ENCODE measurements around the gene CAPN8.

Gene CAPN8

GRCh38 chr1:223659711-223660110 is 5.8 kb downstream of the CAPN8 start:
- no peak for DNase-seq (ENCODE audit: low spot score)
- POLR2A ChIA-PET (ENCODE audit: low non-redundant PET): no interaction called here
- no peak for TF ChIP-seq CTCF (conservative IDR thresholded peaks at IDR 0.05; ENCODE audit: low read depth)
- CTCF ChIA-PET: interaction anchor here (0.6 kb wide), 1 partner anchor 891 kb away, joined by 3 read pairs; no protein-coding TSS in a partner anchor
- H3K27ac ChIP-seq: no peak overlapping the region

- POLR2A ChIA-PET (ENCODE audit: low non-redundant PET): no interaction called here
- TF ChIP-seq CTCF (conservative IDR thresholded peaks at IDR 0.05; ENCODE audit: low read depth): no peak
- CTCF ChIA-PET: no interaction called here
- no peak for DNase-seq (ENCODE audit: low spot score)
- no peak overlapping the region for H3K27ac ChIP-seq
Observed at GRCh38 chr1:223657978-223658377, 7.5 kb downstream of the CAPN8 start.

- ChIA-PET CTCF (interaction anchor here (0.6 kb wide), 1 partner anchor 26 kb away, joined by 4 read pairs; no protein-coding TSS in a partner anchor), POLR2A (ENCODE audit: low non-redundant PET) (no interaction called here)
- TF ChIP-seq CTCF (conservative IDR thresholded peaks at IDR 0.05; ENCODE audit: low read depth): no peak
Observed at GRCh38 chr1:223654083-223654482, 11.4 kb downstream of the CAPN8 start.

GRCh38 chr1:223653431-223653830 is 12.1 kb downstream of the CAPN8 start:
- TF ChIP-seq CTCF (conservative IDR thresholded peaks at IDR 0.05; ENCODE audit: low read depth): no peak
- CTCF ChIA-PET: no interaction called here
- H3K27ac ChIP-seq: no peak overlapping the region
- DNase-seq (ENCODE audit: low spot score): no peak
- POLR2A ChIA-PET (ENCODE audit: low non-redundant PET): no interaction called here

More at GRCh38 chr1:223654083-223654482, 11.4 kb downstream of the CAPN8 start:
- DNase-seq (ENCODE audit: low spot score): no peak
- no peak overlapping the region for H3K27ac ChIP-seq

GRCh38 chr1:223653015-223653414 is 12.5 kb downstream of the CAPN8 start:
- no peak overlapping the region for H3K27ac ChIP-seq
- POLR2A ChIA-PET (ENCODE audit: low non-redundant PET): no interaction called here
- CTCF ChIA-PET: no interaction called here
- no peak for TF ChIP-seq CTCF (conservative IDR thresholded peaks at IDR 0.05; ENCODE audit: low read depth)
- no peak for DNase-seq (ENCODE audit: low spot score)

GRCh38 chr1:223652436-223652941 is 13.0 kb downstream of the CAPN8 start:
- peak; percentile 70 for DNase-seq (ENCODE audit: low spot score)
- ChIA-PET CTCF (no interaction called here), POLR2A (ENCODE audit: low non-redundant PET) (no interaction called here)

More at GRCh38 chr1:223652436-223652941, 13.0 kb downstream of the CAPN8 start:
- H3K27ac ChIP-seq: no peak overlapping the region
- no peak for TF ChIP-seq CTCF (conservative IDR thresholded peaks at IDR 0.05; ENCODE audit: low read depth)

Data from RWPE1 (cell line).